Transverse colon (tissue), 4 donors: Measurements from ENCODE around the gene NOS3. TPM values are rescaled to one million over a fixed set of nuclear protein-coding genes. Genes with fewer than 3 reads are reported as not detected.

Experiments
- DNase-seq: peaks from one replicate; pipeline ENCODE4 v3.0.0-alpha.2; 2019
- H3K27ac ChIP-seq, 4 donors: fragments of 200-600 bp; sonication (generic); 2 replicates each; pipeline ENCODE4 v1.5.1; 2016 to 2018; ENCODE audit warnings: inconsistent platforms in 4 of 4
- H3K27me3 ChIP-seq: fragments of 200-600 bp; sonication (generic); 2 replicates; pipeline ENCODE4 v1.5.1; 2017; ENCODE audit warnings: inconsistent platforms
- H3K36me3 ChIP-seq, 4 donors: fragments of 200-600 bp; sonication (generic); 2 replicates each; pipeline ENCODE4 v1.5.1; 2017 to 2019; ENCODE audit warnings: inconsistent platforms in 4 of 4
- H3K4me1 ChIP-seq, 4 donors: fragments of 200-600 bp; sonication (generic); 2 replicates each; pipeline ENCODE4 v1.5.1; 2017 to 2020; ENCODE audit warnings: inconsistent platforms in 4 of 4
- H3K4me3 ChIP-seq, 4 donors: fragments of 200-600 bp; sonication (generic); 1 replicate in 1 of 4; 2 replicates in 3 of 4; pipeline versions ENCODE4 v1.5.1 to v1.6.1; 2017 to 2019; ENCODE audit warnings: inconsistent platforms in 4 of 4
- H3K9me3 ChIP-seq, 2 donors: fragments of 200-600 bp; sonication (generic); 2 replicates each; pipeline ENCODE4 v1.5.1; 2017 to 2019; ENCODE audit warnings: inconsistent platforms in 2 of 2
- CTCF ChIP-seq, 5 experiments: fragments of 200-600 bp in 3 of 5; fragments of 450-650 bp in 2 of 5; sonication (generic) in 3 of 5; IDR thresholded peaks; 1 replicate in 2 of 5; 2 replicates in 3 of 5; pipeline ENCODE4 v1.5.1; 2016 to 2017; ENCODE audit warnings: antibody characterized with exemption in 5 of 5, inconsistent platforms in 3 of 5, mild to moderate bottlenecking in 2 of 5, moderate library complexity in 1 of 5
- EP300 ChIP-seq: sonication (generic); formaldehyde crosslinking; IDR thresholded peaks from one replicate; pipeline ENCODE4 v1.6.1; 2017; ENCODE audit warnings: antibody characterized with exemption, low read depth
- POLR2A ChIP-seq: fragments of 450-650 bp; IDR thresholded peaks from one replicate; pipeline ENCODE4 v1.6.1; 2016; ENCODE audit warnings: antibody characterized with exemption, mild to moderate bottlenecking, moderate library complexity
- POLR2AphosphoS5 ChIP-seq, 3 donors: sonication (generic); formaldehyde crosslinking; IDR thresholded peaks; one replicate each; pipeline ENCODE4 v1.6.1; 2016; ENCODE audit warnings: antibody characterized with exemption in 3 of 3
- WGBS, 2 donors: methylation state at CpG; one replicate each; pipeline ENCODE4 v1.1.5; 2018; ENCODE audit warnings: low coverage in 1 of 2; 5-methylcytosine and 5-hydroxymethylcytosine counted together
- in situ Hi-C, 4 donors: fragments of 200-750 bp; cut with MboI; loops; one replicate each; pipeline versions ENCODE4 v1.15.0 to v1.15.1; 2017; ENCODE audit warnings: low sequenced_read_pairs in 3 of 4, low pct_ligation_motif_present in 1 of 4, low pct_unique_long_range_greater_than_20kb in 1 of 4
- intact Hi-C: fragments of 100-400 bp; cut with DNase I; formaldehyde crosslinking; loops from one replicate; pipeline ENCODE4 v1.15.1; 2023; ENCODE audit warnings: low total_unique reads
- total RNA-seq, 4 donors: library from RNA; depleted of rRNA; stranded (reverse); fragments of >200 nt; gene quantifications; one replicate each; pipeline ENCODE4 v1.1.0, GENCODE V29; 2016

Gene NOS3
- total RNA-seq, 4 donors from 2014 or later: 2.5 to 34.2 (median 7.0) TPM

DNA sequence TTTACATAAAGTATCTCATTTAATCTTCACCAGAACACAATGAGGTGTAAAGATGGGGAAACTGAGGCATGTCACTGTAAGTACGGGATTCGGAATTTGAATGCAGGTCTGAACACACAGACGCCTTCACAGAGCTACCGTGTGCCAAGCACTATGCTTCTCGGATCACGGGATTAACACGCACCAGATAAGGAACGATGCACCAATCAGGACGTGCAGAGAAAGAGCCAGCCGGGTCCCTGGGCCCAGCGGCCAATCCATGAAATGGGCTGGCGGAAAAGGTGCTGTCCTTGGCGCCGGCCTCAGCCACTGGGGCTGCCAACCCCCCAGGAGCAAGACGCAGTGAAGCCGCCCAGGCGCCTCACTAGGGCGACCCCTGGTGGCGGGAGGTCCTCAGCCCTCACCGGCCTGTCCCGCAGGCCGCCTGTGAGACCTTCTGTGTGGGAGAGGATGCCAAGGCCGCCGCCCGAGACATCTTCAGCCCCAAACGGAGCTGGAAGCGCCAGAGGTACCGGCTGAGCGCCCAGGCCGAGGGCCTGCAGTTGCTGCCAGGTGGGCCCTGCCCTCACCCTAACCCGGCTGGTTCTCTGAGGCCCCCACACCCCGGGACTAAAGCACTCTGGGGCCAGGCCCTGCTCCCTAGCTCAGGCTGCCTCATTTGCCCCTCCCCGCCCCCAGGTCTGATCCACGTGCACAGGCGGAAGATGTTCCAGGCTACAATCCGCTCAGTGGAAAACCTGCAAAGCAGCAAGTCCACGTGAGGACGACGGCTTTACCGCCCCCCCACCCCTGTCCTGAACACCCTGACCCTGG, 17.9 kb downstream of the NOS3 start:
- TF ChIP-seq POLR2AphosphoS5 (IDR thresholded peaks at IDR 0.05): no peak
- TF ChIP-seq CTCF (IDR thresholded peaks at IDR 0.05): peak; percentile 56 to 70 (median 67)
- peak overlapping the region in 2 of 4 donors; percentile 6 to 39 for H3K27ac ChIP-seq
- peaks cover 12 to 36% (median 17%) of the 10 kb centered on the region in 4 donors for H3K4me1 ChIP-seq
- H3K27me3 ChIP-seq: no peaks in the 10 kb centered on the region
- no peaks in the 10 kb centered on the region for H3K36me3 ChIP-seq
- DNase-seq: peak; percentile 68
- WGBS, 2 donors: 73 to 90% methylated on average over 6 to 36 of the region's 40 CpGs
- H3K4me3 ChIP-seq: peak overlapping the region in 2 of 4 donors; percentile 1 to 16
- intact Hi-C loops: no loop called here
- H3K9me3 ChIP-seq: no peaks in the 10 kb centered on the region
- in situ Hi-C loops: no loop called here

- WGBS, 2 donors: 61 to 100% methylated on average over 1 to 6 of the region's 22 CpGs
- TF ChIP-seq CTCF (IDR thresholded peaks at IDR 0.05): no peak
- TF ChIP-seq POLR2AphosphoS5 (IDR thresholded peaks at IDR 0.05): no peak
- TF ChIP-seq POLR2A: no peak
- no peak for TF ChIP-seq EP300
- H3K36me3 ChIP-seq: no peaks in the 10 kb centered on the region
- H3K9me3 ChIP-seq: no peaks in the 10 kb centered on the region
- no peak overlapping the region for H3K4me3 ChIP-seq
- in situ Hi-C loops (no loop called here), intact Hi-C loops (no loop called here)
- DNase-seq: no peak
- no peaks in the 10 kb centered on the region for H3K27me3 ChIP-seq
- H3K27ac ChIP-seq: no peak overlapping the region
- H3K4me1 ChIP-seq: peaks cover 18 to 37% (median 20%) of the 10 kb centered on the region in 4 donors
Measured at GRCh38 chr7:151009327-151010036, 18.7 kb downstream of the NOS3 start.

DNA sequence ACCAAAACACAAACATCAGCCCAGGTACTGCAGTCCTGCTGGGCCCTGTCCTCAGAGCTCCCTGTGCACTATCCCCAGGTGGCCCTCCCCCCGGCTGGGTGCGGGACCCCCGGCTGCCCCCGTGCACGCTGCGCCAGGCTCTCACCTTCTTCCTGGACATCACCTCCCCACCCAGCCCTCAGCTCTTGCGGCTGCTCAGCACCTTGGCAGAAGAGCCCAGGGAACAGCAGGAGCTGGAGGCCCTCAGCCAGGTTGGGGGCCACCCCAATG, 19.2 kb downstream of the NOS3 start:
- intact Hi-C loops: no loop called here
- Histone ChIP-seq H3K36me3 (no peaks in the 10 kb centered on the region), H3K9me3 (no peaks in the 10 kb centered on the region), H3K27ac (no peak overlapping the region), H3K4me3 (no peak overlapping the region), H3K27me3 (no peaks in the 10 kb centered on the region), H3K4me1 (peaks cover 18 to 37% (median 20%) of the 10 kb centered on the region in 4 donors)
- in situ Hi-C loops: no loop called here
- WGBS, 2 donors: 69% methylated on average over 5 of the region's 7 CpGs; no CpG with 5 or more reads in 1 of the 2 donors
- no peak for DNase-seq
- TF ChIP-seq POLR2AphosphoS5 (IDR thresholded peaks at IDR 0.05): no peak
- TF ChIP-seq POLR2A: no peak
- no peak for TF ChIP-seq EP300
- no peak for TF ChIP-seq CTCF (IDR thresholded peaks at IDR 0.05)

DNA sequence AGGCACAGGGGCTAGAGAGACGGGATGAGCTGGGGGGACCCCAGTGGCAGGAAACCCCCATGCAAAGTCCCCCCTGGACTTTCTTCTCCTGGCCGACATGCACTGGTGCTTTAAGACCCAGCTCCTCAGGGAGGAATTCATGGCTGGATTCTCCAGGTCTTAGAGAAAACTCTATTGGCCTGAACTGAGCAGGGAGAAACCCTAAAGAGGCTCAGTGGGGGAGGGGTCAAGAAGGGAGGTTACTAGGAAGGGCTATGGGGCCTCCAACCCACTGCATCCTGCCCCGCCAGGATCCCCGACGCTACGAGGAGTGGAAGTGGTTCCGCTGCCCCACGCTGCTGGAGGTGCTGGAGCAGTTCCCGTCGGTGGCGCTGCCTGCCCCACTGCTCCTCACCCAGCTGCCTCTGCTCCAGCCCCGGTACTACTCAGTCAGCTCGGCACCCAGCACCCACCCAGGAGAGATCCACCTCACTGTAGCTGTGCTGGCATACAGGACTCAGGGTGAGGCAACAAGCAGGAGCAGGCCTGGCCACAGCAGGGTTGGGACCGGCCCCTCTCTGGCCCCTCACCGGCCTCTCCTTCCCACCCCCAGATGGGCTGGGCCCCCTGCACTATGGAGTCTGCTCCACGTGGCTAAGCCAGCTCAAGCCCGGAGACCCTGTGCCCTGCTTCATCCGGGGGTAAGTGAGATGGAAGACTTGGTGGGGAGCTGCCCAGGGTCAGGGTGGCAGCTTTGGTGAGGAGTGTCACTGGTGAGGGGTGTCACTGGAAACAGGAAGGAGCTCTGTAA, 19.7 kb downstream of the NOS3 start:
- Histone ChIP-seq H3K27ac (no peak overlapping the region), H3K4me3 (no peak overlapping the region), H3K36me3 (no peaks in the 10 kb centered on the region), H3K9me3 (no peaks in the 10 kb centered on the region), H3K27me3 (no peaks in the 10 kb centered on the region), H3K4me1 (peaks cover 18 to 37% (median 20%) of the 10 kb centered on the region in 4 donors)
- in situ Hi-C loops (no loop called here), intact Hi-C loops (no loop called here)
- WGBS, 2 donors: 39% methylated on average over 14 of the region's 18 CpGs; no CpG with 5 or more reads in 1 of the 2 donors
- TF ChIP-seq CTCF (IDR thresholded peaks at IDR 0.05): no peak
- TF ChIP-seq POLR2A: no peak
- no peak for TF ChIP-seq EP300
- TF ChIP-seq POLR2AphosphoS5 (IDR thresholded peaks at IDR 0.05): no peak
- DNase-seq: no peak
